NB4 (cell line): ENCODE results near the gene KLC1.

Source experiments
- DNase-seq: peaks from one replicate; pipeline ENCODE4 v3.0.0; 2010; ENCODE audit warnings: low read depth
- H3K4me3 ChIP-seq: one replicate; pipeline ENCODE4 v1.5.1; 2011; ENCODE audit warnings: mild to moderate bottlenecking, low read depth, low read length, moderate library complexity
- CTCF ChIP-seq: IDR thresholded peaks from one replicate; pipeline ENCODE4 v1.5.1; 2012; ENCODE audit warnings: low read depth, low read length
- MAX ChIP-seq: IDR thresholded peaks from 2 replicates; pipeline ENCODE4 v1.6.1; 2011; ENCODE audit warnings: low read depth, low read length
- MYC ChIP-seq: IDR thresholded peaks from 2 replicates; pipeline ENCODE4 v1.6.1; 2011; ENCODE audit warnings: low read depth, low read length
- POLR2A ChIP-seq: IDR thresholded peaks from 2 replicates; pipeline ENCODE4 v1.6.1; 2011; ENCODE audit warnings: mild to moderate bottlenecking; ENCODE audit not compliant: insufficient read length; ENCODE audit errors: extremely low read depth

KLC1 gene

GRCh38 chr14:103705118-103705503 is 76.1 kb downstream of the KLC1 start:
- TF ChIP-seq MAX (no peak), MYC (no peak)
- H3K4me3 ChIP-seq: no peak overlapping the region
- DNase-seq: no peak

- DNase-seq: no peak
- TF ChIP-seq POLR2A: no peak
- H3K4me3 ChIP-seq: no peak overlapping the region
These were observed 76.7 kb downstream of the KLC1 start for GRCh38 chr14:103705504-103706284.

DNA sequence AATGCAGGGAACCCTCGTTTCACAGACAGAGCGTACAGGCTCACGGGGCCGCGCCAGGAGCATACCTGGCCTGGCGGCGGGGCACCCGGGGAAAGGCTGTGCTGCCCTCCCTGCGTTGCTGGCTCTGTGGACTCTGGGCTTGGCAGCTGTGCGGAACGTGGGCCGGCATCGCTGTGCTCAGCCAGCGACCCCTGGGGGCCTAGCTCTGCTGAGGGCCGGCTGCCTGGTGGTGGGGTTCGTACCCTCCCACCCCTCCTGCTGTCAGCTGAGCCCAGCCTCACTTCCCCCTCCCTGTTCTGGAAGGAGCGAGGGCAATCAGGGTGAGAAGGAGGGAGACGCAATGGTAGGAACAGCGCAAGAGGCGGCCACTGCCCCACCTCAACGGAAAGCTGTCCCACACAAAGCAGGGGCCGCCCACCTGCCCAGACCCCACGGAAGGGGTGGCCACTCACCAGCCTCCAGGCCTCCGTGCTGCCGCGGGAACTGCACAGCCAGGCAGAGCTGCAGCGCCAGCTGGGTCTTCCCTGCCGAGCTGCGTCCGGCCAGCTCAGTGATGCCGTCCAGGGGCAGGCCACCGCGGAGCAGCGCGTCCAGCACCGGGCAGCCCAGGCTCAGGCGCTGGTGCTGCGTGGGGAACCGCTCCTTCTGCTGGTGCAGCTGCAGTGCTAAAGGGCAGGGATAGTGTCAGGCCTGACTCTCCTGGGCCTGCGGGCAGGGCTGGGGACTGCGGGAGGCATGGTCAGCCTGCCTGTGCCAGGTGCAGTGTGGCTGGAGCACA is 77.7 kb downstream of the KLC1 start:
- no peak overlapping the region for H3K4me3 ChIP-seq
- no peak for DNase-seq
- no peak for TF ChIP-seq MYC
- no peak for TF ChIP-seq MAX
- TF ChIP-seq CTCF: no peak
- TF ChIP-seq POLR2A: no peak

GRCh38 chr14:103707329-103708263 is 78.6 kb downstream of the KLC1 start:
- no peak for DNase-seq
- no peak overlapping the region for H3K4me3 ChIP-seq
- TF ChIP-seq MAX (no peak), CTCF (no peak), MYC (no peak), POLR2A (no peak)

GRCh38 chr14:103708750-103709187 is 79.8 kb downstream of the KLC1 start:
- H3K4me3 ChIP-seq: no peak overlapping the region
- TF ChIP-seq MAX (no peak), POLR2A (no peak), CTCF (no peak), MYC (no peak)
- no peak for DNase-seq

- TF ChIP-seq CTCF: no peak
- TF ChIP-seq POLR2A: no peak
- no peak for TF ChIP-seq MAX
- no peak for TF ChIP-seq MYC
- DNase-seq: no peak
- H3K4me3 ChIP-seq: no peak overlapping the region
These were observed 80.8 kb downstream of the KLC1 start for GRCh38 chr14:103709814-103710213.
